ENCODE data around the gene DHRS1.

Gene DHRS1

DNA sequence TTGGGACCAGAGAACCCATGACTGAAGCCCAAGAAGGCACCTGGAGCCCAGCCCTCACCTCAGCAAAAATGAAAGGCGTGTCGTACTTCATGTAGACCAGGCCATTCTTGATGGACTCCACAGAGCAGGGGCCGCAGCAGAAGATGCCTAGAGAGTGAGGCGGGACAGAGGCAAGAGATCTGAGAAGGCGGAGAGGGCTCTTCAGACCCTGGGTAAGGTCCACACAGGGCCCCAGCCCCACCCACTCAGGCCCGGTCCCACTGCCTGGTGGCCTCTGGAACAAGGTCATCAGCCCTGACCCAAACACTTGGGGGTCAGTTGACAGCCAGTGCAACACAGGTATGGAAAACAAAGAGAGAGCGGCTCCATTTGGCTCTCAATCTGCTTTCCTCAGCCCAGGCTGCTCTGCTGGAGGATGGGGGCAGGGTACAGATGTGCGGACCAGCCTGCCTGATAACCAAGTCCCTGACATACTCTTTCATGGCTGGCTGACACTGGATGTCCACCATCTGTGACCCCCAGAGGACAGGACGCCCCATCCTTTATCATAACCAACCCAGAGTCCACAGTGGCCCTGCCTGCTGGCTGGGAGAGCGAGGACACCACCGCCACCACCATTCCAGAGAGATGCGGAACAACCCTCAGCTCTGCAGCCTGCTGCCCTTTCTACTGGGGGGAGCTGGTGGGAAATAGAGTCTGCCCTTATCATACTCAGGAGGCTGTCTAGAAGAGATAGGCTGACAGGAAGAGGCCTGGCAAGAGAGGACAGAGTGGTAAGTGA, 43.5 kb downstream of the DHRS1 start:
- no peak overlapping the region for H3K27ac ChIP-seq (ENCODE audit: low read length)
- no peaks in the 10 kb centered on the region for H3K4me1 ChIP-seq (ENCODE audit: insufficient read depth, low read length)
- H3K9ac ChIP-seq (ENCODE audit: low read depth, low read length) = no peak overlapping the region
- no peaks in the 10 kb centered on the region for H3K36me3 ChIP-seq (ENCODE audit: insufficient read depth, low read length)
- H2AFZ ChIP-seq (ENCODE audit: low read depth, low read length) = no peak overlapping the region
- ATAC-seq (ENCODE audit: insufficient read depth, low read depth) (no peak), DNase-seq (no peak)
- no peaks in the 10 kb centered on the region for H3K9me3 ChIP-seq (ENCODE audit: insufficient read depth, low read length, severe bottlenecking)
- no peaks in the 10 kb centered on the region for H3K79me2 ChIP-seq (ENCODE audit: insufficient read depth, low read length)
- TF ChIP-seq, protein P1, sequence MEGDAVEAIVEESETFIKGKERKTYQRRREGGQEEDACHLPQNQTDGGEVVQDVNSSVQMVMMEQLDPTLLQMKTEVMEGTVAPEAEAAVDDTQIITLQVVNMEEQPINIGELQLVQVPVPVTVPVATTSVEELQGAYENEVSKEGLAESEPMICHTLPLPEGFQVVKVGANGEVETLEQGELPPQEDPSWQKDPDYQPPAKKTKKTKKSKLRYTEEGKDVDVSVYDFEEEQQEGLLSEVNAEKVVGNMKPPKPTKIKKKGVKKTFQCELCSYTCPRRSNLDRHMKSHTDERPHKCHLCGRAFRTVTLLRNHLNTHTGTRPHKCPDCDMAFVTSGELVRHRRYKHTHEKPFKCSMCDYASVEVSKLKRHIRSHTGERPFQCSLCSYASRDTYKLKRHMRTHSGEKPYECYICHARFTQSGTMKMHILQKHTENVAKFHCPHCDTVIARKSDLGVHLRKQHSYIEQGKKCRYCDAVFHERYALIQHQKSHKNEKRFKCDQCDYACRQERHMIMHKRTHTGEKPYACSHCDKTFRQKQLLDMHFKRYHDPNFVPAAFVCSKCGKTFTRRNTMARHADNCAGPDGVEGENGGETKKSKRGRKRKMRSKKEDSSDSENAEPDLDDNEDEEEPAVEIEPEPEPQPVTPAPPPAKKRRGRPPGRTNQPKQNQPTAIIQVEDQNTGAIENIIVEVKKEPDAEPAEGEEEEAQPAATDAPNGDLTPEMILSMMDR (IDR thresholded peaks at IDR 0.05; ENCODE audit: borderline replicate concordance, extremely low read depth, low read length, poor library complexity, severe bottlenecking) = no peak
- H3K4me3 ChIP-seq (ENCODE audit: low read depth in 1 of 2, low read length in 2 of 2) = no peak overlapping the region
- no peak overlapping the region for H3K4me2 ChIP-seq (ENCODE audit: insufficient read depth, low read length)
- H4K20me1 ChIP-seq (ENCODE audit: insufficient read depth, low read length) = no peaks in the 10 kb centered on the region
- H3K27me3 ChIP-seq (ENCODE audit: insufficient read depth, low read length, poor library complexity) = no peaks in the 10 kb centered on the region

DNA sequence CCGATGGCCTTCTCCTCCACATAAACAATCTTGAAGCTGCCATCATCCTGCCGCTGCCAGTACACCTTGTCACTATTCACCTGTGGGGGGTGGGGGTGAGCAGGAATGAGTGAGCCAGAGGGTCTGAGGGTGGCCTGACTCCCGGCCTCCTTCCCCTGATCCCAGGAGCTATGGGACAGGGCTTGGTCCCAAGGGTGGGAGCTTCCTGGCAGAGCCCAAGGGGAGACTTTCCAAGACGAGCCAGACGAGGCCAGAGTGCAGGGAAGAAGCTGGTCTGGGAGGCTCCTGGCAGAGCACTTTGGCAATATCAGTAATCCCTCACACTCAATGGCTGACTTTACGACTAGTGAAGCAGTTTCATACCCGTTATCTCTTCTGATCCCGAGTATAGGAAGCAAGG, 44.1 kb downstream of the DHRS1 start:
- ATAC-seq (ENCODE audit: insufficient read depth, low read depth) (no peak), DNase-seq (no peak)
- no peaks in the 10 kb centered on the region for H3K36me3 ChIP-seq (ENCODE audit: insufficient read depth, low read length)
- no peak overlapping the region for H3K9ac ChIP-seq (ENCODE audit: low read depth, low read length)
- TF ChIP-seq, protein P1 (IDR thresholded peaks at IDR 0.05; ENCODE audit: borderline replicate concordance, extremely low read depth, low read length, poor library complexity, severe bottlenecking) = no peak
- no peak for TF ChIP-seq EZH2 (IDR thresholded peaks at IDR 0.05; ENCODE audit: borderline replicate concordance, low read depth, low read length, severe bottlenecking)
- no peaks in the 10 kb centered on the region for H3K79me2 ChIP-seq (ENCODE audit: insufficient read depth, low read length)
- no peak overlapping the region for H2AFZ ChIP-seq (ENCODE audit: low read depth, low read length)
- H3K4me2 ChIP-seq (ENCODE audit: insufficient read depth, low read length) = no peak overlapping the region
- no peaks in the 10 kb centered on the region for H4K20me1 ChIP-seq (ENCODE audit: insufficient read depth, low read length)
- no peak overlapping the region for H3K27ac ChIP-seq (ENCODE audit: low read length)
- H3K27me3 ChIP-seq (ENCODE audit: insufficient read depth, low read length, poor library complexity) = no peaks in the 10 kb centered on the region
- H3K4me1 ChIP-seq (ENCODE audit: insufficient read depth, low read length) = no peaks in the 10 kb centered on the region
- no peak overlapping the region for H3K4me3 ChIP-seq (ENCODE audit: low read depth in 1 of 2, low read length in 2 of 2)
- no peaks in the 10 kb centered on the region for H3K9me3 ChIP-seq (ENCODE audit: insufficient read depth, low read length, severe bottlenecking)

DNA sequence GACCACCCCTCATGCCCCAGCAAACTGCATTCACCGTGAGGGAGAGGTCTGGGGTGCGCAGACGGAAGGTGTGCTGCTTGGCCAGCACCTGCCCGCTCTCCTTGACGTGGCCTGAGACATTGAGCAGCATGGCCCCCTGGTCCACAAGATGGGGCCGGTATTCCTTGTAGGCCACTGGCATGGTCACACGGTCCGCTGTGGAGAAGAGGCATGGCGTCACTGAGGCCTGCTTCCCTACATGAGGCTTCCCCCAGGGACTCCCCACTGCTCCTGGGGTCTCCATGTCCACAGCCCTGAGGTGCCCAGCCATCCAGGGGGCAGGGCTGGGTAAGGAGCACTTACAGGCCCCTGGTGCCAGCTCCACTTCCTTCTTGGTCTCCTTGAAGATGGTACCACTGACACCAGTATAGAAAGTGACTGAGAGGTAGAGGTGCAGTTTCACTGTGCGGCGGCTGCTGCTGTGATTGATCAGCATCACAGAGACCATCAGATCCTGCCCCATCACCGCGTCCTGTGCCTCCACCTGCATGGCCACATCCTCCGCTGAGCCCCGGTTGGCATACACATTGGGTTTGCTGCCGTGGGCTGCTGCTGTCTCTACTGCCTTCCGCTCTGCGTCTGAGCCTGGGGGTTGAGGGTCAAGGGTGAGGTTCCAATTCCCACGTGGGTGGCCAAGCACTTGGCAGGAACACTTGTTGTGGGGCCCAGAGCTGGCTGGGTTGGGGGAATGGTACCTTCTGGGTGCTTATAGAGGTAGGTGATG, 44.8 kb downstream of the DHRS1 start:
- no peaks in the 10 kb centered on the region for H3K36me3 ChIP-seq (ENCODE audit: insufficient read depth, low read length)
- H3K4me1 ChIP-seq (ENCODE audit: insufficient read depth, low read length) = no peaks in the 10 kb centered on the region
- H3K9ac ChIP-seq (ENCODE audit: low read depth, low read length) = no peak overlapping the region
- H3K79me2 ChIP-seq (ENCODE audit: insufficient read depth, low read length) = no peaks in the 10 kb centered on the region
- H2AFZ ChIP-seq (ENCODE audit: low read depth, low read length) = no peak overlapping the region
- no peak overlapping the region for H3K27ac ChIP-seq (ENCODE audit: low read length)
- no peak overlapping the region for H3K4me3 ChIP-seq (ENCODE audit: low read depth in 1 of 2, low read length in 2 of 2)
- DNase-seq = no peak
- H3K27me3 ChIP-seq (ENCODE audit: insufficient read depth, low read length, poor library complexity) = no peaks in the 10 kb centered on the region
- no peaks in the 10 kb centered on the region for H4K20me1 ChIP-seq (ENCODE audit: insufficient read depth, low read length)
- ATAC-seq (ENCODE audit: insufficient read depth, low read depth) = no peak
- TF ChIP-seq, protein P1 (IDR thresholded peaks at IDR 0.05; ENCODE audit: borderline replicate concordance, extremely low read depth, low read length, poor library complexity, severe bottlenecking) = no peak
- TF ChIP-seq EZH2 (IDR thresholded peaks at IDR 0.05; ENCODE audit: borderline replicate concordance, low read depth, low read length, severe bottlenecking) = no peak
- H3K9me3 ChIP-seq (ENCODE audit: insufficient read depth, low read length, severe bottlenecking) = no peaks in the 10 kb centered on the region
- H3K4me2 ChIP-seq (ENCODE audit: insufficient read depth, low read length) = no peak overlapping the region
